NCI-H2171 (cell line): Measurements from ENCODE around the gene DAPP1.
"Not testable (repeated sequence)": the region's sequence is repeated elsewhere in the genome, so short reads cannot be mapped to it uniquely, and the experiment has no call there.

Source experiments
- DNase-seq: peaks from one replicate; lab custom pipeline; 2025; lab: John Stamatoyannopoulos, UW

DAPP1 gene

DNA sequence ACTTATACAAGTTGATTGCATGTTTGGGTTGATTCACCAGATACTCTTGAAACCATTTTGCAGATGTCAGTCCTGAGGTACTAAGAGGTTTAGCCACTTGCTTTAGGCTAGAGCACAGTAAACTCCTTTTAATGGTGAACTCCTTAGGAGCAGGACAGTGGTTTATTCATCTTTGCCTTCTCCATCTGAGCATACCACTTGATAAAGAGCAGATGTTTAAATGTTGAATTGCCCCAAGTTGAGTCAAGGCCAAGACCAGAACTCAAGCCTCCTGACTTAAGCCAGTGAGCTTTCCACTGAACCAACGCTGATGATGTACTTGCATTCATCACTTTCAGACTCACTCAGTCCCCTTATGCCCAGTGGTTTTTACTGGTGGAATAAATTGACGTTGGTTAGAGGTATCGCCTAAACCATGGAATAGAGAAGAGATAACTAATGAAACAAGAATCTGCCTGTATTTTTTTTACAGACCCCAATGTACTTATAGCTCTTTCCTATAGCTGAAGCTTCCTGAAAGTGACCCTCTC, 7.5 kb downstream of the DAPP1 start:
- no peak for DNase-seq

DNA sequence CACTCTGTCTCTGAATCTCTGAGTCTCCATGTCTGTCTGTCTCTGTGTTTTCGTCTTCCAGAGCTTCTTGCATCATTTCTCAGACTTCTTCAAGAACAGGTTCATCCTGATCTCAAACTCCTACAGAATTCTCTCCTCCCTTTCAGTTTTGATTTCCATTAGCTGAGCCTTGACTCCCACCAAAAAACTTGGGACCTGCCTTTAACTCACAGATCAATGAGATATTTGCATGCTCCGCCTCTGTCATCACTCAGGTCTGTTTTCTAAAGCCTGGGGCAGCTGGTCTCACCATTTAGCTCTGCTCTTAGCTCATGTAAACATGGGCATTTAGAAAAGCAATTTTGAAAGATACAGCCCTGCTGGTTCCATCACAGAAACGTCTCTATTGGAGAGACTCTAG, 8.6 kb downstream of the DAPP1 start:
- DNase-seq = no peak

DNA sequence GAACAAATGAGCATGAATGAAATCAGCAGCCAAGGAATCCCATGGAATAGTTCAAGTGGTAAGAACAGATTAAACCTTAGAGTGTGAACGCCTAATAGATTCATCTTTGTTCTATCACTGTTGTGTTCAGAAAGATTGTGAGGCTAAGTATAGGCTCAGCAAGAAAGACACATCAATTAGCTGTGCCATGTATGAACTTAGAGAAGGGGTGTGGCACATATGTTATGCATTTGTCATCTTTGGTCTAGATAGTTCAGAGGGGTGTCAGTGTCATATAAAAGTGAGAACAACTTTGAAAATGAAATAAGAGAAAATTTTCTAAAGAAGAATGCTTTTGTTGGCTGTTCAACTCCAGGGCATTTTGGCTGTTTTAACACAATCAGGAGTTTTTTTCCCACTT, 9.4 kb downstream of the DAPP1 start:
- DNase-seq = no peak

DNA sequence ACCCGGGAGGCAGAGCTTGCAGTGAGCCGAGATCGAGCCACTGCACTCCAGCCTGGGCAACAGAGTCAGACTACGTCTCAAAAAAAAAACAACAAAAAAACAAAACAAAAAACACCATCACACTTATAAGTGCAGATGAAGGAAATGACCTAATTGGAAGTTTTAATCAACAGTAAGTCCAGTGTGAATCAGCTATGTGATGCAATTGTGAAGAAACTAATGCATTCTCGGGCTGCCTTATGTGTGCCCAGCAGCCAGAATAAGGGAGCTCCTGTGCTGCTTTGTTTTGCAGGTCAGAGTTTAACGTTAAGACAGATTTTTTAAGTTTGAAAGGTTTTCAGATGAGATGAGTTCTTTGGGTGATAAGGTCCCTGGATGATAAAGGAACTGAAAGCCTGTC, 10.8 kb downstream of the DAPP1 start:
- DNase-seq = no peak

DNA sequence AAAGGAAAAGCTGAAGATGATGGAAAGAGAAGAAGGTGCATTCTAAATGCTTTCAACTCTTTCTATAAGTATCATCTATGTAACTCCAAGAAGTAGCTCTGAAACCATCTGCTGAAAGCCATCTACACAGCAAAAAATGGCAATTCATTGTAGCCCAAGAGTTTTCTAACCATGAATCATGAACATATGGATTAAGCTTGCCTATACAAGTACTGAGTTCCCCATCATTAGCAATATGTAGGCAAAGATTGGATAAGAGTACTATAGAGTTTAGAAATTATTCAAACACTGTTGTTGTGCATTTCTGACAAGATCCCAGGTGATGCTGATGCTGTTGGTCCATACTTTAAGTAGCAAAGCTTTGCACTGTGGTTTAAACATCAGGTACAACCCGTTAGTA, 11.2 kb downstream of the DAPP1 start:
- DNase-seq = no peak

DNA sequence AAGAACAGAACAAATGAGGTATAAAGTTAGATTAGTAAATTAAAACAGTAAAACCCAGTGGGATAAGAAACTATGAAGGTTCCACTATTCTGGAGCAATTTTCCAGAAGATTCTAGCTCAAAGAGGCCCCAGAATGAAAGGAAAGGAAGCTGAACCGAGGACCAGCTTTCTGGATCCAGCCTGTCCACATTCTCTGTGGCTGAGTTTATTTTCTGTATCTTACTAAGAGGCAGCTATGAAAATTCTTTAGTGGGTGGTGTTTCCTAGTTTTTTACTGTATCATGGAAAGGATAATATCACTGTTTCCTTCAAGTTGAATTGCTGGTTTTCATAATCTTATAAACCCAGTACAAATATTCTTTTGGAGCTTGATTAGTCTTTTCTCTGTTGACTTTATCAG, 11.8 kb downstream of the DAPP1 start:
- no peak for DNase-seq

GRCh38 chr4:99830051-99830450, 13.4 kb downstream of the DAPP1 start:
- not testable (repeated sequence) for DNase-seq

- no peak for DNase-seq
Observed at GRCh38 chr4:99832321-99832720, 15.7 kb downstream of the DAPP1 start.

- DNase-seq = no peak
Observed at GRCh38 chr4:99832758-99833157, 16.1 kb downstream of the DAPP1 start.

GRCh38 chr4:99833756-99834155, 17.1 kb downstream of the DAPP1 start:
- DNase-seq = no peak

- DNase-seq = no peak
Observed at GRCh38 chr4:99834569-99834968, 17.9 kb downstream of the DAPP1 start.

DNA sequence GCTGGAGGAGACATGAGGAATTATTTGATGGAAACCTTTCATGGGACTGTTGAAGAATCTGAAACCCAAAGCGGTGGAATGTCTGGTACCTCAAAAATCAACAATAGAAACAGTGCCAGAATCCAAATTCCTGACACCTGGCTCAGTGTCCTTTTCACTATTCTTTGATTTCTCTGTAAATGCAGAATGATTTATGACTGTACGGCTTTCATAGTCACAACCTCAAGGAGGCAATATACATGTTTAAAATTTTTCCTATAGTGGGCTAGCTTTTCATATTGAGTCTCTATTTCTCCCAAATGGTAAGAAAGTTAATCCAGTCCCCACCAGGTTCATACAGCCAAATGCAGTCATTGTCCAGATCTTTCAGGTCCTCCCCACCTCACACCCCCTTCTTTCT, 19.3 kb downstream of the DAPP1 start:
- DNase-seq = no peak

- no peak for DNase-seq
Observed at GRCh38 chr4:99838927-99839326, 22.3 kb downstream of the DAPP1 start.

- DNase-seq = no peak
Observed at GRCh38 chr4:99841129-99841528, 24.5 kb downstream of the DAPP1 start.

GRCh38 chr4:99843413-99843812, 26.8 kb downstream of the DAPP1 start:
- DNase-seq = no peak

- no peak for DNase-seq
Observed at GRCh38 chr4:99844048-99844447, 27.4 kb downstream of the DAPP1 start.

- DNase-seq = no peak
Observed at GRCh38 chr4:99845179-99845578, 28.6 kb downstream of the DAPP1 start.

DNA sequence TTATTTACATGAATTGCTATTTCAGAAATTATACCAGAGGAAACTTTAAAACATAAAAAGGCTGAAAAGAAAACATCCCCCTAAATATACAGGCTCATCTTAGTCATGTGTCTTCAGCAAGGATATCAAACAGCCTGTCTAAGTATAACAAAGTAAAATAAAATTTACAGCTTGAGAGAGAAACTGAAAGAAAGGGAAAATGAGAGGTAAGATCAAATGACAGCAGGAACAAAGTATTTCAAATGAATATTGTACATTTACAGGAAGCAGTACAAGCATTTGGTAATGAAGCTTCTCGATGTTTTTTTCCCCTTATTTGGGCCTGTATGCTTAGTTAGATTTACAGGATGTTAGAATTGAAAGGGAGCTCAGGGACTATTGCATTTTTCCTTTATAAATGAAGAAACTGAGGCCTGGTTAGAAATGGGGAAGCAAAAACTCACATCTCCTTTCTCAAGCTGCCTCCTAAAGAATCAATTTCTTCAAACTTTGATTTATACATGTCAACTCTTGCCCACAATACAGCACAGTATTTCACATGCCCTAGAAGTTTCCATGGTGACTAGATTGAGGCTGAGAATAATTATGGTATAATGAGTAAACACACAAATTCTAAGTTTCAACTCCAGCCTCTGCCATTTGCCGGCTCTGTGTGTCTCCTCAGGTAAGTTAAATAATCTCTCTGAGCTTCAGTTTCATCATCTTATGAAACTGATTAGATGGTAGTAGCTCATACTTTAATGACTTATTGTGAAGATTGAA, 29.3 kb downstream of the DAPP1 start:
- DNase-seq = no peak

DNA sequence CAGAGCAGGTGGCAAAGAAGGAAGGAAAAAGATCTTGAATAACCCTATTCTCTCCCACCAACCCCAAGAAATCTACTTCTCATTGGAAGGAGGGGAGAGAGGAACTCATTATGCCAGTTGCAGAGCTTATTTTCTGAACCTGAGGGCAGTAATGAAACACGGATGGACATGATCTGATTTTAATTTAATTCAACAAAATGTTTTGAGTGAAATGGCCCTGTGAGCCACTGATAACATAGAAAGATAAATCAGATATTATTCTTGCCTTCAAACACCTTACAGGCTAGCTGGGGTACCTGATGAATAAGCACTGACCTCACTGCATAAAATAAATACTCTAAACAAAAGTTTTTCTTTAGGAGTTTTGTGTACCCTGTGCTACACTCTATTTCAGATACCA, 30.3 kb downstream of the DAPP1 start:
- no peak for DNase-seq

- DNase-seq = no peak
Observed at GRCh38 chr4:99847362-99847976, 30.8 kb downstream of the DAPP1 start.

DNA sequence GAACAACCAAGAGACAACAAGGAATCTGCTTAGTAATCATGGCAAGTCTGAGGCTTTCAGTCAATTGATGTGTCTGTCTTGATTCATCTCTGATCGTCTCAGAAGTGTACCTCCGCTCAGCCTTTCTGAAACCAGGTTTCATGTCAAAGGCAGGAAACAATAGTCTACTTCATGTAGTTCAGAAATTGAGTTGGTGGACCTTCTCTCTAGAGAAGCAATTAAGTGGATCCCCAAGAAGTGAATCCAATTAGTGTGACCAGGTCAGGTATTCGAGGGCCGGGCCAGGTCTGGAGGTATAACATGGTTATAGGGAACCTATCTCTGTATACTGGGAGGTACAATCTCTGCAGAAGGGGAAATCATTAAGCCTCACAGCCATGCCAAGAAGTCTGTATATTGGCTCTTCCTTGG, 32.0 kb downstream of the DAPP1 start:
- no peak for DNase-seq

GRCh38 chr4:99852199-99852749, 35.6 kb downstream of the DAPP1 start:
- DNase-seq = no peak

- no peak for DNase-seq
Observed at GRCh38 chr4:99853190-99853589, 36.6 kb downstream of the DAPP1 start.
